Smooth muscle cell (in vitro differentiated cells): ENCODE data around the gene THRB. TPM values are rescaled to one million over a fixed set of nuclear protein-coding genes. Genes with fewer than 3 reads are reported as not detected.

Experiments used
- DNase-seq: peaks from one replicate; lab custom pipeline; 2025; ENCODE audit not compliant: unreplicated experiment; lab: John Stamatoyannopoulos, UW
- H2AFZ ChIP-seq: fragments of 200-600 bp; sonication (generic); 2 replicates; pipeline ENCODE4 v1.6.0; 2016; ENCODE audit warnings: antibody characterized with exemption, low read depth, mild to moderate bottlenecking
- H3F3A ChIP-seq: fragments of 200-600 bp; sonication (generic); 2 replicates; pipeline ENCODE4 v1.6.0; 2017; ENCODE audit warnings: antibody characterized with exemption, low read depth
- H3K27ac ChIP-seq: fragments of 200-600 bp; sonication (generic); 2 replicates; pipeline ENCODE4 v1.5.1; 2016; ENCODE audit warnings: low read depth, mild to moderate bottlenecking
- H3K27me3 ChIP-seq: fragments of 200-600 bp; sonication (generic); 2 replicates; pipeline ENCODE4 v1.6.1; 2016; ENCODE audit warnings: low read depth, mild to moderate bottlenecking
- H3K36me3 ChIP-seq: fragments of 200-600 bp; sonication (generic); 2 replicates; pipeline ENCODE4 v1.5.1; 2016; ENCODE audit warnings: low read depth
- H3K4me1 ChIP-seq: fragments of 200-600 bp; sonication (generic); 2 replicates; pipeline ENCODE4 v1.5.1; 2016; ENCODE audit warnings: low read depth
- H3K4me2 ChIP-seq: fragments of 200-600 bp; sonication (generic); 2 replicates; pipeline ENCODE4 v1.6.0; 2016; ENCODE audit warnings: mild to moderate bottlenecking
- H3K4me3 ChIP-seq: fragments of 200-600 bp; sonication (generic); 2 replicates; pipeline ENCODE4 v1.5.1; 2016; ENCODE audit warnings: mild to moderate bottlenecking
- H3K79me2 ChIP-seq: fragments of 200-600 bp; sonication (generic); 2 replicates; pipeline ENCODE4 v1.6.0; 2016; ENCODE audit warnings: low read depth, mild to moderate bottlenecking
- H3K9ac ChIP-seq: fragments of 200-600 bp; sonication (generic); 2 replicates; pipeline ENCODE4 v1.6.0; 2016; ENCODE audit warnings: low read depth
- H3K9me3 ChIP-seq: fragments of 200-600 bp; sonication (generic); replicated peaks from 2 replicates; pipeline ENCODE4 v1.5.1; 2016; ENCODE audit warnings: low read depth
- H4K20me1 ChIP-seq: fragments of 200-600 bp; sonication (generic); 2 replicates; pipeline ENCODE4 v1.6.0; 2016; ENCODE audit warnings: low read depth
- WGBS: methylation state at CpG from one replicate; pipeline ENCODE4 v1.1.7; 2016; ENCODE audit warnings: low lambda C conversion rate; 5-methylcytosine and 5-hydroxymethylcytosine counted together
- polyA plus RNA-seq: library from polyadenylated mRNA; unstranded; fragments of >200 nt; fragmentation: Nextera tagmentation; extraction: Ambion mirVana; gene quantifications from 2 replicates; pipeline ENCODE4 v1.2.1, GENCODE V29; 2016
- total RNA-seq: library from RNA; depleted of rRNA; stranded (reverse); fragments of >200 nt; gene quantifications from 2 replicates; pipeline ENCODE4 v1.2.3, GENCODE V29; 2014
- TF ChIP-seq, protein P1 (sequence below): fragments of 200-600 bp; sonication (generic); IDR thresholded peaks from 2 replicates; pipeline ENCODE4 v1.5.1; 2017; ENCODE audit warnings: borderline replicate concordance, mild to moderate bottlenecking, antibody characterized with exemption; ENCODE audit not compliant: insufficient read depth, poor library complexity, severe bottlenecking

THRB gene
- total and polyA plus RNA-seq, 2 experiments from 2014 or later: 5.6 to 43.8 TPM

DNA sequence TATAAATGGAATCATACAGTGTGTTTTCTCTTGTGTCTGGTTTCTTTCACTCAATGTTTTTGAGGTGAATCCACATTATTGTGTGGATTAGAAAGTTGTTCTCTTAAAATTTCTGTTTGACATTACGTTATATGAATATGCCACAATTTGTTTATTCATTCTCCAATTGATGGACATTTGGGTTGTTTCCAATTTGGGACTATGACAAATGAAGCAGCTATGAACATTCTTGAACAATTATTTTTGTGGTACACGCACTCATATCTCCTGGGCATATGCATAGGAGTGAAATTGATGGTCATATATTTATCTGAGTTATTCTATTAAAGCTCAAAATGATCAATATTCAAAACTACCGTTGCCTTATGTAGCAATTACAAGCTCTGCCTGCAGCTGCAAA lies 5.3 kb upstream of the THRB start:
- Histone ChIP-seq H3K4me1 (peaks cover 6% of the 10 kb centered on the region), H3K4me2 (no peak overlapping the region), H3K27ac (no peak overlapping the region), H3F3A (peaks cover 5% of the 10 kb centered on the region), H3K79me2 (no peaks in the 10 kb centered on the region), H3K4me3 (no peak overlapping the region), H4K20me1 (no peaks in the 10 kb centered on the region), H3K9ac (no peak overlapping the region), H2AFZ (no peak overlapping the region), H3K9me3 (no peaks in the 10 kb centered on the region), H3K36me3 (no peaks in the 10 kb centered on the region), H3K27me3 (no peaks in the 10 kb centered on the region)
- TF ChIP-seq, protein P1, sequence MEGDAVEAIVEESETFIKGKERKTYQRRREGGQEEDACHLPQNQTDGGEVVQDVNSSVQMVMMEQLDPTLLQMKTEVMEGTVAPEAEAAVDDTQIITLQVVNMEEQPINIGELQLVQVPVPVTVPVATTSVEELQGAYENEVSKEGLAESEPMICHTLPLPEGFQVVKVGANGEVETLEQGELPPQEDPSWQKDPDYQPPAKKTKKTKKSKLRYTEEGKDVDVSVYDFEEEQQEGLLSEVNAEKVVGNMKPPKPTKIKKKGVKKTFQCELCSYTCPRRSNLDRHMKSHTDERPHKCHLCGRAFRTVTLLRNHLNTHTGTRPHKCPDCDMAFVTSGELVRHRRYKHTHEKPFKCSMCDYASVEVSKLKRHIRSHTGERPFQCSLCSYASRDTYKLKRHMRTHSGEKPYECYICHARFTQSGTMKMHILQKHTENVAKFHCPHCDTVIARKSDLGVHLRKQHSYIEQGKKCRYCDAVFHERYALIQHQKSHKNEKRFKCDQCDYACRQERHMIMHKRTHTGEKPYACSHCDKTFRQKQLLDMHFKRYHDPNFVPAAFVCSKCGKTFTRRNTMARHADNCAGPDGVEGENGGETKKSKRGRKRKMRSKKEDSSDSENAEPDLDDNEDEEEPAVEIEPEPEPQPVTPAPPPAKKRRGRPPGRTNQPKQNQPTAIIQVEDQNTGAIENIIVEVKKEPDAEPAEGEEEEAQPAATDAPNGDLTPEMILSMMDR: no peak
- 96% methylated on average over 3 of the region's 3 CpGs for WGBS
- DNase-seq: no peak

DNA sequence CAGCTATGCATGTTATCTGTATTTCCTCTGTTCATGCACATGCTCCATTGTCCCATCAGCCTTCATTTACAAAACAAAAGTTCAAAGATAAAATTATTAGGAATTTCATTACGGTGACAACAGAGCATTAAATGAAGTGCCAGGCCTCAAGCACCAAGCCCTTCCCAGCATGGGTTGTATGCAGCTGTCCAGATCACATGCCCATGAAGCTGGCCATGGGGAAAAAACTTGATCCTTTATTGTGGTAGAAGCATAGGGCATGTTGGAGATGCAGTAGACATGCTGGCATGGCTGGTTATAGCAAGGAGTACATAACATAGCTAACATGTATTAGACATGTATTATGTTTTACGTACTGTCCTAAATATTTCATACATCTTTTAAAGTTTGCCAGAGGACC lies 4.1 kb upstream of the THRB start:
- WGBS: 87% methylated on average over 2 of the region's 2 CpGs
- peaks cover 3% of the 10 kb centered on the region for H3K27me3 ChIP-seq

GRCh38 chr3:24498391-24498790 lies 3.7 kb upstream of the THRB start:
- H3K4me3 ChIP-seq: no peak overlapping the region
- TF ChIP-seq, protein P1: no peak
- no peaks in the 10 kb centered on the region for H3K36me3 ChIP-seq
- peaks cover 4% of the 10 kb centered on the region for H3K79me2 ChIP-seq
- H3F3A ChIP-seq: peaks cover 5% of the 10 kb centered on the region
- H3K9me3 ChIP-seq: no peaks in the 10 kb centered on the region
- no peak overlapping the region for H3K4me2 ChIP-seq
- H3K27ac ChIP-seq: no peak overlapping the region
- WGBS: 64% methylated on average over 2 of the region's 2 CpGs
- DNase-seq: no peak
- H2AFZ ChIP-seq: no peak overlapping the region
- peaks cover 10% of the 10 kb centered on the region for H3K4me1 ChIP-seq
- H4K20me1 ChIP-seq: no peaks in the 10 kb centered on the region
- H3K9ac ChIP-seq: no peak overlapping the region
- peaks cover 7% of the 10 kb centered on the region for H3K27me3 ChIP-seq

More for the DNA sequence above, 4.1 kb upstream of the THRB start:
- Histone ChIP-seq H3K4me2 (no peak overlapping the region), H2AFZ (no peak overlapping the region), H4K20me1 (no peaks in the 10 kb centered on the region), H3K9ac (no peak overlapping the region), H3F3A (peaks cover 5% of the 10 kb centered on the region), H3K4me1 (peaks cover 6% of the 10 kb centered on the region), H3K27ac (no peak overlapping the region), H3K36me3 (no peaks in the 10 kb centered on the region), H3K79me2 (no peaks in the 10 kb centered on the region), H3K4me3 (no peak overlapping the region), H3K9me3 (no peaks in the 10 kb centered on the region)
- no peak for DNase-seq
- TF ChIP-seq, protein P1: no peak

- Histone ChIP-seq H3K27me3 (peaks cover 12% of the 10 kb centered on the region), H3K4me1 (peaks cover 11% of the 10 kb centered on the region), H3F3A (peaks cover 5% of the 10 kb centered on the region), H3K79me2 (peaks cover 6% of the 10 kb centered on the region), H4K20me1 (no peaks in the 10 kb centered on the region), H3K4me3 (no peak overlapping the region), H2AFZ (no peak overlapping the region), H3K27ac (no peak overlapping the region), H3K9me3 (no peaks in the 10 kb centered on the region), H3K9ac (no peak overlapping the region), H3K4me2 (no peak overlapping the region), H3K36me3 (no peaks in the 10 kb centered on the region)
- 96% methylated on average over 2 of the region's 2 CpGs for WGBS
- DNase-seq: no peak
- TF ChIP-seq, protein P1: no peak
Measured at GRCh38 chr3:24497942-24498341, 3.3 kb upstream of the THRB start.
